IMR-90 (cell line): ENCODE results near the gene GRIN2A. TPM values are rescaled to one million over a fixed set of nuclear protein-coding genes. Genes with fewer than 3 reads are reported as not detected.
A peak's percentile ranks its signal among the peaks of the same experiment; 100 is the strongest.

Source experiments
- ATAC-seq: fragments of 200-7000 bp; cut with Tn5 transposase; 2 replicates; pipeline ENCODE4 v1.9.1; 2020; ENCODE audit warnings: low read depth, mild to moderate bottlenecking, moderate library complexity
- BruUV-seq: library from RNA; stranded (reverse); fragments of 400-500 nt; replicated peaks from 2 replicates; lab custom pipeline; 2021; lab: Mats Ljungman, UMichigan
- CTCF ChIA-PET: fragments of 300-600 bp; formaldehyde crosslinking; extraction: SDS; loops from one replicate; lab custom pipeline; 2021; ENCODE audit warnings: antibody characterized with exemption; lab: Yijun Ruan, JAX
- POLR2A ChIA-PET: fragments of 300-600 bp; sonication (Branson Sonifier 250); formaldehyde crosslinking; loops from one replicate; lab custom pipeline; 2022; ENCODE audit warnings: antibody characterized with exemption; ENCODE audit not compliant: unreplicated experiment; lab: Charles Lee
- DNase-seq: peaks from one replicate; pipeline ENCODE4 v3.0.0; 2013
- H2AFZ ChIP-seq: replicated peaks from 2 replicates; pipeline ENCODE3; 2013; ENCODE audit warnings: low read length, mild to moderate bottlenecking; ENCODE audit not compliant: poor library complexity
- H2AK5ac ChIP-seq: 2 replicates; pipeline ENCODE4 v1.6.1; 2013; ENCODE audit warnings: low read depth, low read length, inconsistent platforms
- H2AK9ac ChIP-seq: replicated peaks from 2 replicates; pipeline ENCODE3; 2013; ENCODE audit warnings: mild to moderate bottlenecking, low read depth, low read length, moderate library complexity; ENCODE audit not compliant: poor library complexity
- H2BK120ac ChIP-seq: 2 replicates; pipeline ENCODE4 v1.6.1; 2013; ENCODE audit warnings: low read depth, low read length, inconsistent platforms
- H2BK15ac ChIP-seq: 3 replicates; pipeline ENCODE4 v1.6.1; 2013; ENCODE audit warnings: low read depth, low read length, inconsistent platforms
- H2BK20ac ChIP-seq: 2 replicates; pipeline ENCODE4 v1.6.1; 2013; ENCODE audit warnings: low read depth, mild to moderate bottlenecking, inconsistent platforms, low read length, moderate library complexity
- H2BK5ac ChIP-seq: 2 replicates; pipeline ENCODE4 v1.6.1; 2013; ENCODE audit warnings: mild to moderate bottlenecking, low read depth, low read length, inconsistent platforms; ENCODE audit not compliant: poor library complexity, severe bottlenecking
- H3K14ac ChIP-seq: replicated peaks from 2 replicates; pipeline ENCODE4 v1.6.1; 2013; ENCODE audit warnings: low read depth, low read length, inconsistent platforms
- H3K18ac ChIP-seq: 2 replicates; pipeline ENCODE4 v1.6.1; 2013; ENCODE audit warnings: low read depth, low read length, control low read depth
- H3K23ac ChIP-seq: 2 replicates; pipeline ENCODE4 v1.6.1; 2013; ENCODE audit warnings: low read depth, low read length, inconsistent platforms
- H3K27ac ChIP-seq: 2 replicates; pipeline ENCODE4 v1.5.1; 2013; ENCODE audit warnings: mild to moderate bottlenecking, control low read depth, low read length; ENCODE audit not compliant: insufficient read depth
- H3K27me3 ChIP-seq: 2 replicates; pipeline ENCODE4 v1.6.1; 2013; ENCODE audit warnings: low read length; ENCODE audit not compliant: control insufficient read depth, insufficient read depth
- H3K36me3 ChIP-seq: 2 replicates; pipeline ENCODE4 v1.6.1; 2013; ENCODE audit warnings: low read length, mixed read lengths; ENCODE audit not compliant: control insufficient read depth, insufficient read depth
- H3K4ac ChIP-seq: 2 replicates; pipeline ENCODE4 v1.6.1; 2013; ENCODE audit warnings: low read depth, low read length, inconsistent platforms
- H3K4me1 ChIP-seq: 2 replicates; pipeline ENCODE4 v1.6.1; 2013; ENCODE audit warnings: low read length, mixed read lengths; ENCODE audit not compliant: control insufficient read depth, insufficient read depth
- H3K4me2 ChIP-seq: 2 replicates; pipeline ENCODE4 v1.6.1; 2013; ENCODE audit warnings: low read depth, mild to moderate bottlenecking, control low read depth, low read length, moderate library complexity
- H3K4me3 ChIP-seq: 2 replicates; pipeline ENCODE4 v1.5.1; 2013; ENCODE audit warnings: low read depth, mild to moderate bottlenecking, control low read depth, low read length, moderate library complexity; ENCODE audit not compliant: insufficient read depth
- H3K56ac ChIP-seq: 2 replicates; pipeline ENCODE4 v1.6.1; 2013; ENCODE audit warnings: low read length, inconsistent platforms; ENCODE audit not compliant: insufficient read depth; ENCODE audit errors: extremely low read depth
- H3K79me1 ChIP-seq, 2 experiments: 2 replicates each; pipeline ENCODE4 v1.6.1; 2013; ENCODE audit warnings: low read length in 2 of 2, inconsistent platforms in 1 of 2, low read depth in 1 of 2
- H3K9ac ChIP-seq: 2 replicates; pipeline ENCODE4 v1.6.1; 2013; ENCODE audit warnings: low read depth, low read length, control low read depth
- H3K9me1 ChIP-seq: 2 replicates; pipeline ENCODE4 v1.6.1; 2013; ENCODE audit warnings: low read length, inconsistent platforms; ENCODE audit not compliant: insufficient read depth
- H3K9me3 ChIP-seq: 2 replicates; pipeline ENCODE4 v1.6.1; 2013; ENCODE audit warnings: low read length; ENCODE audit not compliant: control insufficient read depth, insufficient read depth
- H4K20me1 ChIP-seq: 2 replicates; pipeline ENCODE4 v1.6.1; 2013; ENCODE audit warnings: low read length, inconsistent platforms; ENCODE audit not compliant: insufficient read depth
- H4K5ac ChIP-seq: 2 replicates; pipeline ENCODE4 v1.6.1; 2013; ENCODE audit warnings: mild to moderate bottlenecking, low read depth, low read length, control low read depth
- H4K8ac ChIP-seq, 2 experiments: 2 replicates each; pipeline ENCODE4 v1.6.1; 2013; ENCODE audit warnings: low read depth in 2 of 2, low read length in 2 of 2, control low read depth in 1 of 2, inconsistent platforms in 1 of 2
- H4K91ac ChIP-seq: 2 replicates; pipeline ENCODE4 v1.6.1; 2013; ENCODE audit warnings: low read depth, low read length, inconsistent platforms; ENCODE audit not compliant: insufficient read depth
- BHLHE40 ChIP-seq: fragments of 150-350 bp; IDR thresholded peaks from 2 replicates; pipeline ENCODE4 v1.6.1; 2016; ENCODE audit warnings: mild to moderate bottlenecking, low read depth, low read length
- CHD1 ChIP-seq: IDR thresholded peaks from 2 replicates; pipeline ENCODE4 v1.6.1; 2012; ENCODE audit warnings: low read depth, low read length, improper control_type of control experiment
- FOS ChIP-seq: fragments of 150-350 bp; IDR thresholded peaks from 2 replicates; pipeline ENCODE4 v1.6.1; 2016; ENCODE audit warnings: low read depth, low read length
- MAZ ChIP-seq: IDR thresholded peaks from 2 replicates; pipeline ENCODE4 v1.6.1; 2012; ENCODE audit warnings: low read depth, mild to moderate bottlenecking, low read length, improper control_type of control experiment, moderate library complexity, borderline replicate concordance
- NFE2L2 ChIP-seq: fragments of 150-350 bp; IDR thresholded peaks from 2 replicates; pipeline ENCODE4 v1.6.1; 2016; ENCODE audit warnings: low read depth, mild to moderate bottlenecking, low read length
- RAD21 ChIP-seq: IDR thresholded peaks from 2 replicates; pipeline ENCODE4 v1.6.1; 2012; ENCODE audit warnings: low read length, improper control_type of control experiment
- SMC3 ChIP-seq: fragments of 150-350 bp; IDR thresholded peaks from 2 replicates; pipeline ENCODE4 v1.6.1; 2016; ENCODE audit warnings: low read depth, mild to moderate bottlenecking, antibody characterized with exemption, low read length, moderate library complexity
- USF2 ChIP-seq: fragments of 150-350 bp; IDR thresholded peaks from 2 replicates; pipeline ENCODE4 v1.6.1; 2017; ENCODE audit warnings: mild to moderate bottlenecking, antibody characterized with exemption, low read length, low read depth
- WGBS, 2 experiments: methylation state at CpG; one replicate each; pipeline versions ENCODE4 v1.1.5 to v1.1.7; 2013; ENCODE audit warnings: missing lambda C conversion rate in 2 of 2; ENCODE audit not compliant: insufficient read length in 1 of 2; ENCODE audit errors: extremely low coverage in 2 of 2; 5-methylcytosine and 5-hydroxymethylcytosine counted together
- dilution Hi-C: fragments of 300-500 bp; cut with HindIII; formaldehyde crosslinking; loops from one replicate; pipeline ENCODE4 v1.14.3; 2018; ENCODE audit warnings: low sequenced_read_pairs; ENCODE audit not compliant: unreplicated experiment
- in situ Hi-C: fragments of 300-500 bp; cut with MboI; formaldehyde crosslinking; loops from 3 replicates; pipeline ENCODE4 v1.14.3; 2019; ENCODE audit warnings: low sequenced_read_pairs, inconsistent platforms, mixed read lengths
- intact Hi-C: fragments of 100-400 bp; cut with micrococcal nuclease; formaldehyde crosslinking; loops from 2 replicates; pipeline ENCODE4 v1.10.0; 2022
- polyA plus RNA-seq, 3 experiments: library from polyadenylated mRNA; depleted of rRNA; stranded (reverse); fragments of >200 nt; gene quantifications; 2 replicates each; pipeline ENCODE4 v1.2.3, GENCODE V29; 2012; ENCODE audit warnings: low replicate concordance in 1 of 3
- total RNA-seq: library from RNA; depleted of rRNA; stranded (reverse); fragments of >200 nt; gene quantifications from 2 replicates; pipeline ENCODE4 v1.2.3, GENCODE V29; 2012
- TF ChIP-seq, protein P1 (sequence below): conservative IDR thresholded peaks from 2 replicates; pipeline ENCODE4 v1.5.1; 2012; ENCODE audit warnings: mild to moderate bottlenecking, low read depth, low read length, improper control_type of control experiment

Gene GRIN2A
- total and polyA plus RNA-seq, 2 of the 4 experiments (the other 2 are of a cell fraction): under 0.01 TPM; not detected in 1

GRCh38 chr16:10121491-10121890, 60.7 kb downstream of the GRIN2A start:
- Histone ChIP-seq H2AK5ac (no peak overlapping the region), H4K5ac (no peak overlapping the region), H3K9me3 (peaks cover 10% of the 10 kb centered on the region), H4K91ac (no peak overlapping the region), H3K4me1 (no peaks in the 10 kb centered on the region), H4K20me1 (no peaks in the 10 kb centered on the region), H3K4me2 (no peak overlapping the region), H3K27ac (no peak overlapping the region), H3K4ac (no peak overlapping the region), H3K14ac (no peak overlapping the region), H3K18ac (no peak overlapping the region), H3K27me3 (no peaks in the 10 kb centered on the region), H4K8ac (no peak overlapping the region), H3K36me3 (no peaks in the 10 kb centered on the region), H3K9me1 (no peaks in the 10 kb centered on the region), H3K56ac (no peak overlapping the region), H3K4me3 (no peak overlapping the region), H2AK9ac (no peak overlapping the region), H2BK15ac (no peak overlapping the region), H2BK5ac (no peak overlapping the region), H3K9ac (no peak overlapping the region), H2BK20ac (no peak overlapping the region), H3K79me1 (no peaks in the 10 kb centered on the region), H3K23ac (no peak overlapping the region), H2AFZ (no peak overlapping the region), H2BK120ac (no peak overlapping the region)
- ATAC-seq (no peak), DNase-seq (peak; percentile 5)
- ChIA-PET POLR2A (no interaction called here), CTCF (no interaction called here)
- dilution Hi-C loops: no loop called here
- in situ Hi-C loops: no loop called here
- WGBS, 2 experiments: no CpG with 5 or more reads among the region's 2 CpGs
- TF ChIP-seq USF2: no peak
- TF ChIP-seq, protein P1, sequence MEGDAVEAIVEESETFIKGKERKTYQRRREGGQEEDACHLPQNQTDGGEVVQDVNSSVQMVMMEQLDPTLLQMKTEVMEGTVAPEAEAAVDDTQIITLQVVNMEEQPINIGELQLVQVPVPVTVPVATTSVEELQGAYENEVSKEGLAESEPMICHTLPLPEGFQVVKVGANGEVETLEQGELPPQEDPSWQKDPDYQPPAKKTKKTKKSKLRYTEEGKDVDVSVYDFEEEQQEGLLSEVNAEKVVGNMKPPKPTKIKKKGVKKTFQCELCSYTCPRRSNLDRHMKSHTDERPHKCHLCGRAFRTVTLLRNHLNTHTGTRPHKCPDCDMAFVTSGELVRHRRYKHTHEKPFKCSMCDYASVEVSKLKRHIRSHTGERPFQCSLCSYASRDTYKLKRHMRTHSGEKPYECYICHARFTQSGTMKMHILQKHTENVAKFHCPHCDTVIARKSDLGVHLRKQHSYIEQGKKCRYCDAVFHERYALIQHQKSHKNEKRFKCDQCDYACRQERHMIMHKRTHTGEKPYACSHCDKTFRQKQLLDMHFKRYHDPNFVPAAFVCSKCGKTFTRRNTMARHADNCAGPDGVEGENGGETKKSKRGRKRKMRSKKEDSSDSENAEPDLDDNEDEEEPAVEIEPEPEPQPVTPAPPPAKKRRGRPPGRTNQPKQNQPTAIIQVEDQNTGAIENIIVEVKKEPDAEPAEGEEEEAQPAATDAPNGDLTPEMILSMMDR: no peak
- no peak for TF ChIP-seq CHD1
- no peak for TF ChIP-seq BHLHE40
- no peak for TF ChIP-seq FOS
- TF ChIP-seq SMC3: no peak
- no peak for TF ChIP-seq MAZ
- no peak for TF ChIP-seq RAD21
- no peak for TF ChIP-seq NFE2L2
- intact Hi-C loops: no loop called here
- no TSS peak for BruUV-seq
